ENCODE measurements around the gene ABCB7.

- no peak for TF ChIP-seq RAD21 (IDR thresholded peaks at IDR 0.05; ENCODE audit: low read depth)
- TF ChIP-seq MAX (IDR thresholded peaks at IDR 0.05), result no peak
- no peak for TF ChIP-seq TCF12 (IDR thresholded peaks at IDR 0.05; ENCODE audit: low read depth)
- TF ChIP-seq NFIC (IDR thresholded peaks at IDR 0.05), result no peak
- TF ChIP-seq FOXM1 (IDR thresholded peaks at IDR 0.05; ENCODE audit: borderline replicate concordance, low read depth), result no peak
- TF ChIP-seq TAF1 (IDR thresholded peaks at IDR 0.05; ENCODE audit: low read depth), result no peak
- TF ChIP-seq ZBTB7A (IDR thresholded peaks at IDR 0.05; ENCODE audit: low read depth), result no peak
- TF ChIP-seq EGR1 (IDR thresholded peaks at IDR 0.05), result no peak
- no peak for TF ChIP-seq REST (IDR thresholded peaks at IDR 0.05; ENCODE audit: low read depth)
Measured at GRCh38 chrX:75132672-75133071, 23.4 kb downstream of the ABCB7 start.
